ENCODE results near the gene NRXN3.

NRXN3 gene

GRCh38 chr14:79570648-79571047, 1400.5 kb downstream of the NRXN3 start:
- H3K4me1 Mint-ChIP-seq = no peaks in the 10 kb centered on the region
- ATAC-seq (no peak), DNase-seq (ENCODE audit: low spot score in 2 of 2) (no peak)
- no peak overlapping the region for H3K4me3 Mint-ChIP-seq
- H3K27ac Mint-ChIP-seq = no peak overlapping the region
- H3K9me3 Mint-ChIP-seq = peaks cover 5% of the 10 kb centered on the region
- H3K36me3 Mint-ChIP-seq = no peaks in the 10 kb centered on the region

GRCh38 chr14:79571366-79571765, 1401.2 kb downstream of the NRXN3 start:
- Mint-ChIP-seq H3K4me1 (no peaks in the 10 kb centered on the region), H3K27ac (no peak overlapping the region), H3K4me3 (no peak overlapping the region), H3K9me3 (peaks cover 5% of the 10 kb centered on the region), H3K36me3 (no peaks in the 10 kb centered on the region)
- ATAC-seq (no peak), DNase-seq (ENCODE audit: low spot score in 2 of 2) (no peak)

- ATAC-seq (no peak), DNase-seq (ENCODE audit: low spot score in 2 of 2) (no peak)
- Mint-ChIP-seq H3K27ac (no peak overlapping the region), H3K4me1 (no peaks in the 10 kb centered on the region), H3K4me3 (no peak overlapping the region), H3K36me3 (no peaks in the 10 kb centered on the region), H3K9me3 (peaks cover 5% of the 10 kb centered on the region)
Observed at GRCh38 chr14:79573486-79573885, 1403.3 kb downstream of the NRXN3 start.

- Mint-ChIP-seq H3K4me1 (no peaks in the 10 kb centered on the region), H3K9me3 (peaks cover 4% of the 10 kb centered on the region), H3K36me3 (no peaks in the 10 kb centered on the region), H3K4me3 (no peak overlapping the region), H3K27ac (no peak overlapping the region)
- ATAC-seq = no peak
- DNase-seq (ENCODE audit: low spot score in 2 of 2) = no peak
Observed at GRCh38 chr14:79575032-79575431, 1404.9 kb downstream of the NRXN3 start.

- H3K4me3 Mint-ChIP-seq = no peak overlapping the region
- no peak overlapping the region for H3K27ac Mint-ChIP-seq
- no peaks in the 10 kb centered on the region for H3K36me3 Mint-ChIP-seq
- H3K9me3 Mint-ChIP-seq = peaks cover 3% of the 10 kb centered on the region
- ATAC-seq = no peak
- no peak for DNase-seq (ENCODE audit: low spot score in 2 of 2)
- no peaks in the 10 kb centered on the region for H3K4me1 Mint-ChIP-seq
Observed at GRCh38 chr14:79576424-79576823, 1406.3 kb downstream of the NRXN3 start.

GRCh38 chr14:79578470-79578869, 1408.3 kb downstream of the NRXN3 start:
- Mint-ChIP-seq H3K27ac (no peak overlapping the region), H3K4me3 (no peak overlapping the region), H3K9me3 (peaks cover 5% of the 10 kb centered on the region), H3K36me3 (no peaks in the 10 kb centered on the region), H3K4me1 (no peaks in the 10 kb centered on the region)
- DNase-seq (ENCODE audit: low spot score in 2 of 2) = no peak
- no peak for ATAC-seq

- Mint-ChIP-seq H3K4me1 (no peaks in the 10 kb centered on the region), H3K27ac (no peak overlapping the region), H3K4me3 (no peak overlapping the region), H3K9me3 (peaks cover 5% of the 10 kb centered on the region), H3K36me3 (no peaks in the 10 kb centered on the region)
- no peak for ATAC-seq
- no peak for DNase-seq (ENCODE audit: low spot score in 2 of 2)
Observed at GRCh38 chr14:79580414-79580813, 1410.2 kb downstream of the NRXN3 start.

GRCh38 chr14:79580906-79581305, 1410.7 kb downstream of the NRXN3 start:
- DNase-seq (ENCODE audit: low spot score in 2 of 2) (no peak), ATAC-seq (no peak)
- H3K36me3 Mint-ChIP-seq = no peaks in the 10 kb centered on the region
- H3K4me1 Mint-ChIP-seq = no peaks in the 10 kb centered on the region
- no peak overlapping the region for H3K4me3 Mint-ChIP-seq
- no peak overlapping the region for H3K27ac Mint-ChIP-seq
- peaks cover 5% of the 10 kb centered on the region for H3K9me3 Mint-ChIP-seq

- Mint-ChIP-seq H3K4me1 (no peaks in the 10 kb centered on the region), H3K4me3 (no peak overlapping the region), H3K9me3 (peaks cover 5% of the 10 kb centered on the region), H3K36me3 (no peaks in the 10 kb centered on the region), H3K27ac (no peak overlapping the region)
- ATAC-seq (no peak), DNase-seq (ENCODE audit: low spot score in 2 of 2) (no peak)
Observed at GRCh38 chr14:79581912-79582576, 1411.9 kb downstream of the NRXN3 start.

- Mint-ChIP-seq H3K27ac (no peak overlapping the region), H3K9me3 (peaks cover 5% of the 10 kb centered on the region), H3K36me3 (no peaks in the 10 kb centered on the region), H3K4me3 (no peak overlapping the region), H3K4me1 (no peaks in the 10 kb centered on the region)
- DNase-seq (ENCODE audit: low spot score in 2 of 2) (no peak), ATAC-seq (no peak)
Observed at GRCh38 chr14:79583738-79584408, 1413.7 kb downstream of the NRXN3 start.

- peaks cover 5% of the 10 kb centered on the region for H3K9me3 Mint-ChIP-seq
- no peak overlapping the region for H3K27ac Mint-ChIP-seq
Observed at GRCh38 chr14:79584679-79585078, 1414.5 kb downstream of the NRXN3 start.

GRCh38 chr14:79585845-79586244, 1415.7 kb downstream of the NRXN3 start:
- H3K9me3 Mint-ChIP-seq = peaks cover 5% of the 10 kb centered on the region
- H3K27ac Mint-ChIP-seq = no peak overlapping the region
- DNase-seq (ENCODE audit: low spot score in 2 of 2) = no peak
- no peak for ATAC-seq
- H3K4me1 Mint-ChIP-seq = no peaks in the 10 kb centered on the region
- H3K4me3 Mint-ChIP-seq = no peak overlapping the region
- H3K36me3 Mint-ChIP-seq = no peaks in the 10 kb centered on the region

More at GRCh38 chr14:79584679-79585078, 1414.5 kb downstream of the NRXN3 start:
- Mint-ChIP-seq H3K4me3 (no peak overlapping the region), H3K4me1 (no peaks in the 10 kb centered on the region), H3K36me3 (no peaks in the 10 kb centered on the region)
- ATAC-seq (no peak), DNase-seq (ENCODE audit: low spot score in 2 of 2) (no peak)

GRCh38 chr14:79586416-79586815, 1416.2 kb downstream of the NRXN3 start:
- no peaks in the 10 kb centered on the region for H3K36me3 Mint-ChIP-seq
- DNase-seq (ENCODE audit: low spot score in 2 of 2) = no peak

GRCh38 chr14:79586989-79587598, 1416.9 kb downstream of the NRXN3 start:
- Mint-ChIP-seq H3K36me3 (no peaks in the 10 kb centered on the region), H3K4me1 (no peaks in the 10 kb centered on the region), H3K27ac (no peak overlapping the region), H3K4me3 (no peak overlapping the region), H3K9me3 (no peaks in the 10 kb centered on the region)
- DNase-seq (ENCODE audit: low spot score in 2 of 2) (no peak), ATAC-seq (no peak)

More at GRCh38 chr14:79586416-79586815, 1416.2 kb downstream of the NRXN3 start:
- H3K4me1 Mint-ChIP-seq = no peaks in the 10 kb centered on the region
- ATAC-seq = no peak
- no peak overlapping the region for H3K4me3 Mint-ChIP-seq
- peaks cover 2% of the 10 kb centered on the region for H3K9me3 Mint-ChIP-seq
- no peak overlapping the region for H3K27ac Mint-ChIP-seq

GRCh38 chr14:79587875-79588274, 1417.7 kb downstream of the NRXN3 start:
- no peaks in the 10 kb centered on the region for H3K4me1 Mint-ChIP-seq
- no peaks in the 10 kb centered on the region for H3K9me3 Mint-ChIP-seq
- no peaks in the 10 kb centered on the region for H3K36me3 Mint-ChIP-seq
- ATAC-seq (peak; percentile 39), DNase-seq (ENCODE audit: low spot score in 2 of 2) (no peak)
- no peak overlapping the region for H3K27ac Mint-ChIP-seq
- H3K4me3 Mint-ChIP-seq = no peak overlapping the region

GRCh38 chr14:79588398-79588797, 1418.2 kb downstream of the NRXN3 start:
- H3K9me3 Mint-ChIP-seq = no peaks in the 10 kb centered on the region
- ATAC-seq (no peak), DNase-seq (ENCODE audit: low spot score in 2 of 2) (no peak)
- no peaks in the 10 kb centered on the region for H3K36me3 Mint-ChIP-seq
- no peak overlapping the region for H3K4me3 Mint-ChIP-seq
- no peak overlapping the region for H3K27ac Mint-ChIP-seq
- H3K4me1 Mint-ChIP-seq = no peaks in the 10 kb centered on the region
